ENCODE data around the gene PACS1.
"Not testable (repeated sequence)": the region's sequence is repeated elsewhere in the genome, so short reads cannot be mapped to it uniquely, and the experiment has no call there.

The PACS1 gene

GRCh38 chr11:66228521-66228920 lies 158.4 kb downstream of the PACS1 start:
- DNase-seq = no peak

GRCh38 chr11:66230156-66230555 lies 160.1 kb downstream of the PACS1 start:
- no peak for DNase-seq

- no peak for DNase-seq
Measured at GRCh38 chr11:66230978-66231377, 160.9 kb downstream of the PACS1 start.

GRCh38 chr11:66231561-66231960 lies 161.5 kb downstream of the PACS1 start:
- no peak for DNase-seq

GRCh38 chr11:66232769-66233168 lies 162.7 kb downstream of the PACS1 start:
- no peak for DNase-seq

- DNase-seq = no peak
Measured at GRCh38 chr11:66233301-66233700, 163.2 kb downstream of the PACS1 start.

GRCh38 chr11:66235141-66235540 lies 165.1 kb downstream of the PACS1 start:
- no peak for DNase-seq

GRCh38 chr11:66237867-66238266 lies 167.8 kb downstream of the PACS1 start:
- no peak for DNase-seq

GRCh38 chr11:66238786-66239413 lies 168.8 kb downstream of the PACS1 start:
- no peak for DNase-seq

- no peak for DNase-seq
Measured at GRCh38 chr11:66239511-66239910, 169.4 kb downstream of the PACS1 start.

GRCh38 chr11:66239998-66240780 lies 170.1 kb downstream of the PACS1 start:
- DNase-seq = no peak

GRCh38 chr11:66240781-66241136 lies 170.7 kb downstream of the PACS1 start:
- DNase-seq = no peak

GRCh38 chr11:66242095-66242765 lies 172.2 kb downstream of the PACS1 start:
- no peak for DNase-seq

GRCh38 chr11:66243782-66244535 lies 173.9 kb downstream of the PACS1 start:
- no peak for DNase-seq

- no peak for DNase-seq
Measured at GRCh38 chr11:66247295-66247694, 177.2 kb downstream of the PACS1 start.

GRCh38 chr11:66247801-66248200 lies 177.7 kb downstream of the PACS1 start:
- DNase-seq = no peak

- no peak for DNase-seq
Measured at GRCh38 chr11:66248903-66249302, 178.8 kb downstream of the PACS1 start.

- no peak for DNase-seq
Measured at GRCh38 chr11:66251809-66252208, 181.7 kb downstream of the PACS1 start.

- DNase-seq = not testable (repeated sequence)
Measured at GRCh38 chr11:66253081-66253480, 183.0 kb downstream of the PACS1 start.

- no peak for DNase-seq
Measured at GRCh38 chr11:66258473-66258893, 188.4 kb downstream of the PACS1 start.

- DNase-seq = no peak
Measured at GRCh38 chr11:66259225-66259624, 189.2 kb downstream of the PACS1 start.

GRCh38 chr11:66259956-66260355 lies 189.9 kb downstream of the PACS1 start:
- no peak for DNase-seq

GRCh38 chr11:66261578-66261977 lies 191.5 kb downstream of the PACS1 start:
- no peak for DNase-seq

Measured in T-helper 1 cell (primary cell).